Panc1 (cell line): ENCODE results near the gene ZNHIT3. TPM values are rescaled to one million over a fixed set of nuclear protein-coding genes. Genes with fewer than 3 reads are reported as not detected.
A peak's percentile ranks its signal among the peaks of the same experiment; 100 is the strongest.

Source experiments
- ATAC-seq: fragments of 200-7000 bp; cut with Tn5 transposase; 2 replicates; pipeline ENCODE4 v1.9.1; 2020; ENCODE audit warnings: mild to moderate bottlenecking, moderate library complexity
- BruUV-seq: library from RNA; stranded (reverse); fragments of 400-500 nt; replicated peaks from 2 replicates; lab custom pipeline; 2021; lab: Mats Ljungman, UMichigan
- CTCF ChIA-PET: fragments of 300-600 bp; sonication (Branson Sonifier 250); formaldehyde crosslinking; loops from one replicate; lab custom pipeline; 2022; ENCODE audit warnings: antibody characterized with exemption; lab: Charles Lee
- POLR2A ChIA-PET: fragments of 300-600 bp; sonication (Branson Sonifier 250); formaldehyde crosslinking; loops from one replicate; lab custom pipeline; 2022; ENCODE audit warnings: antibody characterized with exemption; lab: Charles Lee
- DNase-seq: peaks from one replicate; pipeline ENCODE4 v3.0.0-alpha.2; 2010; ENCODE audit warnings: low read depth, low spot score
- H3K27ac ChIP-seq: 2 replicates; pipeline ENCODE4 v1.5.1; 2011; ENCODE audit warnings: mild to moderate bottlenecking, low read length, inconsistent platforms
- H3K27me3 ChIP-seq: fragments of 200-500 bp; sonication (Bioruptor generic); 2 replicates; pipeline ENCODE4 v1.6.0; 2014; ENCODE audit warnings: low read length, inconsistent platforms; ENCODE audit not compliant: control insufficient read depth, insufficient read depth
- H3K36me3 ChIP-seq: fragments of 200-500 bp; sonication (Bioruptor generic); 2 replicates; pipeline ENCODE4 v1.5.1; 2014; ENCODE audit warnings: inconsistent platforms, mild to moderate bottlenecking, low read length, moderate library complexity; ENCODE audit not compliant: control insufficient read depth, insufficient read depth
- H3K4me1 ChIP-seq: 2 replicates; pipeline ENCODE4 v1.5.1; 2011; ENCODE audit warnings: inconsistent platforms, mild to moderate bottlenecking, low read length, moderate library complexity; ENCODE audit not compliant: control insufficient read depth, insufficient read depth
- H3K4me3 ChIP-seq, 2 experiments: 2 replicates each; pipeline ENCODE4 v1.5.1; 2011 to 2012; ENCODE audit warnings: low read depth in 2 of 2, low read length in 2 of 2, mild to moderate bottlenecking in 2 of 2, inconsistent platforms in 1 of 2, moderate library complexity in 1 of 2
- H3K9me3 ChIP-seq: fragments of 200-500 bp; sonication (Bioruptor generic); 2 replicates; pipeline ENCODE4 v1.5.1; 2014; ENCODE audit warnings: low read depth, mild to moderate bottlenecking, inconsistent platforms, low read length, moderate library complexity; ENCODE audit not compliant: control insufficient read depth, insufficient read depth
- CTCF ChIP-seq: fragments of 450-650 bp; IDR thresholded peaks from 2 replicates; pipeline ENCODE4 v1.5.1; 2017; ENCODE audit warnings: mild to moderate bottlenecking
- REST ChIP-seq, 2 experiments: IDR thresholded peaks; 2 replicates each; pipeline ENCODE4 v1.6.1; 2011 to 2012; ENCODE audit warnings: low read depth in 2 of 2, control low read depth in 1 of 2, low read length in 1 of 2, mild to moderate bottlenecking in 1 of 2, moderate library complexity in 1 of 2; ENCODE audit not compliant: insufficient read depth in 1 of 2
- SIN3A ChIP-seq: IDR thresholded peaks from 2 replicates; pipeline ENCODE4 v1.6.1; 2012; ENCODE audit warnings: low read depth, mild to moderate bottlenecking, low read length, moderate library complexity, borderline replicate concordance; ENCODE audit not compliant: insufficient read depth
- TCF7L2 ChIP-seq: IDR thresholded peaks from 2 replicates; pipeline ENCODE4 v1.6.1; 2011; ENCODE audit warnings: mild to moderate bottlenecking, low read depth, low read length, inconsistent platforms
- in situ Hi-C: cut with HindIII; loops from 2 replicates; pipeline ENCODE4 v1.10.0; 2016; ENCODE audit warnings: low sequenced_read_pairs, low pct_unique_long_range_greater_than_20kb
- intact Hi-C: fragments of 100-400 bp; cut with micrococcal nuclease; formaldehyde crosslinking; loops from one replicate; pipeline ENCODE4 v1.10.0; 2022; ENCODE audit not compliant: unreplicated experiment
- total RNA-seq: library from RNA; stranded (reverse); gene quantifications from one replicate; pipeline ENCODE4 v1.2.1, GENCODE V29; 2021; ENCODE audit not compliant: unreplicated experiment

The ZNHIT3 gene
- total RNA-seq, 1 experiment from 2014 or later: 16.8 TPM

- intact Hi-C loops (no loop called here), in situ Hi-C loops (no loop called here)
- peaks cover 11% of the 10 kb centered on the region for H3K36me3 ChIP-seq
- BruUV-seq: no TSS peak
- no peaks in the 10 kb centered on the region for H3K9me3 ChIP-seq
- no peaks in the 10 kb centered on the region for H3K27me3 ChIP-seq
- TF ChIP-seq TCF7L2 (no peak), CTCF (no peak), SIN3A (no peak), REST (IDR thresholded peaks at IDR 0.05; ENCODE audit: insufficient read depth in 1 of 2, low read depth in 2 of 2, low read length in 1 of 2) (no peak)
- CTCF ChIA-PET: no interaction called here
- no peak for ATAC-seq
- H3K4me1 ChIP-seq: peaks cover 3% of the 10 kb centered on the region; the same call in 1 of the 2 replicates
- no peak overlapping the region for H3K4me3 ChIP-seq
- no peak for DNase-seq
- H3K27ac ChIP-seq: no peak overlapping the region
- POLR2A ChIA-PET: no interaction called here
Measured at GRCh38 chr17:36532435-36532975, 46.0 kb downstream of the ZNHIT3 start.

GRCh38 chr17:36533935-36534839, 47.7 kb downstream of the ZNHIT3 start:
- intact Hi-C loops: no loop called here
- peaks cover 3% of the 10 kb centered on the region for H3K4me1 ChIP-seq
- H3K36me3 ChIP-seq: peaks cover 17% of the 10 kb centered on the region
- no TSS peak for BruUV-seq
- H3K4me3 ChIP-seq: peak overlapping the region; percentile 83 to 90
- in situ Hi-C loops: no loop called here
- peak overlapping the region; percentile 93 for H3K27ac ChIP-seq
- H3K9me3 ChIP-seq: no peaks in the 10 kb centered on the region
- no peaks in the 10 kb centered on the region for H3K27me3 ChIP-seq
- peak; percentile 78 for TF ChIP-seq CTCF
- TF ChIP-seq REST (IDR thresholded peaks at IDR 0.05; ENCODE audit: insufficient read depth in 1 of 2, low read depth in 2 of 2, low read length in 1 of 2): no peak
- ChIA-PET POLR2A (no interaction called here), CTCF (no interaction called here)
- DNase-seq: no peak
- peak; percentile 66 for ATAC-seq
